Measurements from ENCODE around the gene GUCA2B. TPM values are rescaled to one million over a fixed set of nuclear protein-coding genes. Genes with fewer than 3 reads are reported as not detected.

The GUCA2B gene
- 0.53 TPM for total RNA-seq

GRCh38 chr1:42152907-42153600 lies at the start of gene GUCA2B:
Gene GUCA2B, plus strand, starts transcription at chr1:42153410. Its CDS starts 41 bp downstream, at chr1:42153451.
- DNase-seq (ENCODE audit: low spot score) (no peak), ATAC-seq (peak; percentile 29)

GRCh38 chr1:42105025-42105424 lies 48.2 kb upstream of the GUCA2B start:
- no peak for DNase-seq (ENCODE audit: low spot score)
- ATAC-seq = no peak

GRCh38 chr1:42108309-42108708 lies 44.9 kb upstream of the GUCA2B start:
- ATAC-seq = no peak

GRCh38 chr1:42109600-42109999 lies 43.6 kb upstream of the GUCA2B start:
- no peak for ATAC-seq

More at GRCh38 chr1:42108309-42108708, 44.9 kb upstream of the GUCA2B start:
- DNase-seq (ENCODE audit: low spot score) = no peak

GRCh38 chr1:42114229-42114628 lies 39.0 kb upstream of the GUCA2B start:
- ATAC-seq (no peak), DNase-seq (ENCODE audit: low spot score) (no peak)

More at GRCh38 chr1:42109600-42109999, 43.6 kb upstream of the GUCA2B start:
- DNase-seq (ENCODE audit: low spot score) = no peak

GRCh38 chr1:42117214-42117613 lies 36.0 kb upstream of the GUCA2B start:
- DNase-seq (ENCODE audit: low spot score) (no peak), ATAC-seq (no peak)

- no peak for ATAC-seq
- no peak for DNase-seq (ENCODE audit: low spot score)
Measured at GRCh38 chr1:42118125-42118524, 35.1 kb upstream of the GUCA2B start.

GRCh38 chr1:42122408-42122807 lies 30.8 kb upstream of the GUCA2B start:
- ATAC-seq (no peak), DNase-seq (ENCODE audit: low spot score) (no peak)

GRCh38 chr1:42125552-42125951 lies 27.7 kb upstream of the GUCA2B start:
- no peak for ATAC-seq

GRCh38 chr1:42127767-42128166 lies 25.4 kb upstream of the GUCA2B start:
- ATAC-seq = no peak
- no peak for DNase-seq (ENCODE audit: low spot score)

More at GRCh38 chr1:42125552-42125951, 27.7 kb upstream of the GUCA2B start:
- no peak for DNase-seq (ENCODE audit: low spot score)

GRCh38 chr1:42128499-42128898 lies 24.7 kb upstream of the GUCA2B start:
- ATAC-seq = no peak
- DNase-seq (ENCODE audit: low spot score) = no peak

- ATAC-seq = no peak
- no peak for DNase-seq (ENCODE audit: low spot score)
Measured at GRCh38 chr1:42128964-42129363, 24.2 kb upstream of the GUCA2B start.

GRCh38 chr1:42130061-42130660 lies 23.0 kb upstream of the GUCA2B start:
- ATAC-seq = no peak

GRCh38 chr1:42133390-42133789 lies 19.8 kb upstream of the GUCA2B start:
- ATAC-seq (no peak), DNase-seq (ENCODE audit: low spot score) (no peak)

More at GRCh38 chr1:42130061-42130660, 23.0 kb upstream of the GUCA2B start:
- no peak for DNase-seq (ENCODE audit: low spot score)

GRCh38 chr1:42133809-42134526 lies 19.2 kb upstream of the GUCA2B start:
- no peak for ATAC-seq
- no peak for DNase-seq (ENCODE audit: low spot score)

- no peak for DNase-seq (ENCODE audit: low spot score)
- ATAC-seq = no peak
Measured at GRCh38 chr1:42135426-42135825, 17.8 kb upstream of the GUCA2B start.

- DNase-seq (ENCODE audit: low spot score) = no peak
- ATAC-seq = no peak
Measured at GRCh38 chr1:42136466-42136865, 16.7 kb upstream of the GUCA2B start.

GRCh38 chr1:42137766-42138165 lies 15.4 kb upstream of the GUCA2B start:
- DNase-seq (ENCODE audit: low spot score) = no peak
- ATAC-seq = no peak

- no peak for DNase-seq (ENCODE audit: low spot score)
- no peak for ATAC-seq
Measured at GRCh38 chr1:42138586-42138985, 14.6 kb upstream of the GUCA2B start.

- DNase-seq (ENCODE audit: low spot score) (no peak), ATAC-seq (no peak)
Measured at GRCh38 chr1:42139444-42139843, 13.8 kb upstream of the GUCA2B start.

- no peak for ATAC-seq
Measured at GRCh38 chr1:42140191-42140590, 13.0 kb upstream of the GUCA2B start.

GRCh38 chr1:42141978-42142377 lies 11.2 kb upstream of the GUCA2B start:
- no peak for ATAC-seq

More at GRCh38 chr1:42140191-42140590, 13.0 kb upstream of the GUCA2B start:
- DNase-seq (ENCODE audit: low spot score) = no peak

More at GRCh38 chr1:42141978-42142377, 11.2 kb upstream of the GUCA2B start:
- no peak for DNase-seq (ENCODE audit: low spot score)
